SIG-M5 treated with dmso at 0.1 percent for 504 hours (cell line): ENCODE measurements around the gene MLEC.
"Not testable (repeated sequence)": the region's sequence is repeated elsewhere in the genome, so short reads cannot be mapped to it uniquely, and the experiment has no call there.

Source experiments
- DNase-seq: peaks from one replicate; lab custom pipeline; 2025; ENCODE audit not compliant: unreplicated experiment; lab: John Stamatoyannopoulos, UW

The MLEC gene

GRCh38 chr12:120662879-120663278 lies 24.1 kb upstream of the MLEC start:
- DNase-seq, result peak; percentile 74

GRCh38 chr12:120663741-120664140 lies 23.2 kb upstream of the MLEC start:
- no peak for DNase-seq

GRCh38 chr12:120666571-120667390 lies 20.2 kb upstream of the MLEC start:
- no peak for DNase-seq

GRCh38 chr12:120668091-120668867 lies 18.7 kb upstream of the MLEC start:
- no peak for DNase-seq

GRCh38 chr12:120668868-120669840 lies 17.8 kb upstream of the MLEC start:
- no peak for DNase-seq

- not testable (repeated sequence) for DNase-seq
Observed at GRCh38 chr12:120670237-120670636, 16.7 kb upstream of the MLEC start.

GRCh38 chr12:120670667-120671066 lies 16.3 kb upstream of the MLEC start:
- DNase-seq, result no peak

GRCh38 chr12:120674097-120674636 lies 12.8 kb upstream of the MLEC start:
- DNase-seq, result peak; percentile 49

- DNase-seq, result peak; percentile 70
Observed at GRCh38 chr12:120677765-120678473, 9.0 kb upstream of the MLEC start.

- DNase-seq, result no peak
Observed at GRCh38 chr12:120678572-120678971, 8.4 kb upstream of the MLEC start.

- peak; percentile 22 for DNase-seq
Observed at GRCh38 chr12:120680165-120680738, 6.7 kb upstream of the MLEC start.

GRCh38 chr12:120684523-120684932 lies 2.4 kb upstream of the MLEC start:
- DNase-seq, result peak; percentile 85

GRCh38 chr12:120685522-120685921 lies 1.4 kb upstream of the MLEC start:
- DNase-seq, result no peak

GRCh38 chr12:120686151-120686689 lies 729 bp upstream of the MLEC start:
- DNase-seq, result peak; percentile 97

- no peak for DNase-seq
Observed at GRCh38 chr12:120687578-120688289, 785 bp downstream of the MLEC start.

GRCh38 chr12:120688527-120689071 lies 1.6 kb downstream of the MLEC start:
- peak; percentile 22 for DNase-seq

- DNase-seq, result no peak
Observed at GRCh38 chr12:120689397-120690082, 2.6 kb downstream of the MLEC start.

- no peak for DNase-seq
Observed at GRCh38 chr12:120690083-120690450, 3.1 kb downstream of the MLEC start.
